GM15510 (cell line): Measurements from ENCODE around the gene CEP112.

Experiments
- POLR2A ChIP-seq: IDR thresholded peaks from 3 replicates; pipeline ENCODE4 v1.6.1; 2011; ENCODE audit warnings: borderline replicate concordance; ENCODE audit not compliant: insufficient read length; ENCODE audit errors: extremely low read depth

The CEP112 gene

GRCh38 chr17:66016231-66016630, 175.7 kb downstream of the CEP112 start:
- TF ChIP-seq POLR2A: no peak

DNA sequence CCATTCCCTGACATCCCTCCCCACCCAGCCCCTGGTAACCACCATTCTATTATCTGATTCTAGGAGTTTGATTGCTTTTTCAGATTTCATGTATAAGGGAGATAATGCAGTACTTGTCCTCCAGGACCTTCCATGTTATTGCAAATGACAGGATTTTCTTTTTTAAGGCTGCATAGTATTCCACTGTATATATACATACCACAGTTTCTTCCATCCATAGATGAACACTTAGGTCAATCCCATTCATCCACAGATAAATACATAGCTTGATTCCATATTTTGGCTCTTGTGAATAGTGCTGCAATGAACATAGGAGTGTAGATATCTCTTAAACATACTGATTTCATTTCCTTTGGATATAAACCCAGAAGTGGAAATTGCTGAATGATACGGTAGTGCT, 183.3 kb downstream of the CEP112 start:
- no peak for TF ChIP-seq POLR2A

DNA sequence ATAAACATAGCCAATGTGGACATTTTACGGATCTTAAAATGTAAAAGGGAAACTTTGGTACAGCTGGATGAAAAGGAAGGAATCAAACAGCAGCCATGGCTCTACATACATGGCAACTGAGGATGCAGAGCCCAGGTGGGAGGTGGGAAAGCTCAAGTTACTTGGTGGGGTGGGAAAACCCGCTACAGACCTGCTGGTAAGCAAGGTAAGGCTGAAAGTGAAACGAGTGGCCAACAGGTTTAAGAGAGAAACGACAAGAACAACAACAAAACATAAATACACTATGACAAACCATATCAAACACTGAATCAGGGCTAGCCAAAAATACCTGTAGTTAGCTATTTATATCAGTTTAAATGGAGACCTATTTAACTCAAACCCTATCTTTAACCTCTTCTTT, 185.3 kb downstream of the CEP112 start:
- TF ChIP-seq POLR2A: no peak

DNA sequence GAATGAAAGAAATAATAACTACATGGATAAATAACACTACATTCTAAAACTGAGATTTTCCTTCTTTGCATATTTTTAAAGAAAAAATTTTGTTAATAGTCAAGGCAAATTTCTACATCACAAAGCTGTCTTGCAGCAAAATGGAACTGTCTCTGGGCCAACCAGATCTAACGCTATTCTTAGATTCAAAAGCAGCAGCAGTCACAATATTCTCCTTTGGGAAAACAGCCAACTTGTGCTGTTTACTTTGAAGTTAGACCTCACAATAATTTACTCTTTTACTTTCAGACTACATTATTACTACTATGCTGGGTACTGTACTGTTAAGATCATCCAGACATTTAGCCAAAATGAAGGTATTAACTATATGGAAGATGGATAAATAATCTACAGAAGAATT, 189.1 kb downstream of the CEP112 start:
- TF ChIP-seq POLR2A: no peak

GRCh38 chr17:66002063-66002585, 189.8 kb downstream of the CEP112 start:
- no peak for TF ChIP-seq POLR2A

- TF ChIP-seq POLR2A: no peak
Observed at GRCh38 chr17:66000216-66000615, 191.7 kb downstream of the CEP112 start.

DNA sequence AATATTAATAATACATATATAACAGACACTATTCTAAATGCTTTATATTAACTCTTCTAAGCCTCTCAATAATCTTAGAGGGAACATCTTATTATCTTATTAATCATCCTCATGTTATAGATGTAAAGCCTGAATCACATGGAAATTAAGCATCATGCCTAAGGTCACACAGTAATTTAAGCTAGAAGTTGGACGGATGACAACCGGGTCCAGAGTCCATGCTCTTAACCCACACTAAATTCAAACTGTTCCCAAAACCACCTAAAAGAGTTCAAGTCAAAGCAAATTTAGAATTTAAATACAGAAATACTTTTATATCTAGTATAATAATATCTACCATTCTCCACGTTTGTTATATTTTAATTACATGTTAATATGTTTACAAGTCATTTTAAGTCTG, 193.3 kb downstream of the CEP112 start:
- no peak for TF ChIP-seq POLR2A

- TF ChIP-seq POLR2A: no peak
Observed at GRCh38 chr17:65994679-65995078, 197.3 kb downstream of the CEP112 start.

- no peak for TF ChIP-seq POLR2A
Observed at GRCh38 chr17:65994114-65994513, 197.8 kb downstream of the CEP112 start.

DNA sequence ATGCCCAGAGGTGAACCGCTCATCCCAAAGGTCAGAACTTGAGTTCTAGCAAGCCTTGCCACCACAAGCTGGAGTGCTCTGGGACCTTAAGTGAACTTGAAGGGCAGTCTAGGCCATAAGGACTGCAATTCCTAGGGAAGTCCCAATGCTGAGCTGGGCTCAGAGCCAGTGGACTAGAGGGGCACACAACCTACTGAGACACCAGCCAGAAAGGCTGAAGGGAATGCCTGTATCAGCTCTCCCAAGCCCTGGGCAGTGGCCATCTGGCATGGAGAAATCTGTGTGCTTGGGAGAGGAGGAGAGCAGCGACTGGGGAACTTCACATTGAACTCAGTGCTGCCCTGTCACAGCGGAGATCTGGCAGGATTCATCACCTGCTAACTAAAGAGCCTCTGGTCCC, 201.3 kb downstream of the CEP112 start:
- TF ChIP-seq POLR2A: no peak

GRCh38 chr17:65988451-65988850, 203.5 kb downstream of the CEP112 start:
- TF ChIP-seq POLR2A: no peak

- no peak for TF ChIP-seq POLR2A
Observed at GRCh38 chr17:65987988-65988387, 203.9 kb downstream of the CEP112 start.

DNA sequence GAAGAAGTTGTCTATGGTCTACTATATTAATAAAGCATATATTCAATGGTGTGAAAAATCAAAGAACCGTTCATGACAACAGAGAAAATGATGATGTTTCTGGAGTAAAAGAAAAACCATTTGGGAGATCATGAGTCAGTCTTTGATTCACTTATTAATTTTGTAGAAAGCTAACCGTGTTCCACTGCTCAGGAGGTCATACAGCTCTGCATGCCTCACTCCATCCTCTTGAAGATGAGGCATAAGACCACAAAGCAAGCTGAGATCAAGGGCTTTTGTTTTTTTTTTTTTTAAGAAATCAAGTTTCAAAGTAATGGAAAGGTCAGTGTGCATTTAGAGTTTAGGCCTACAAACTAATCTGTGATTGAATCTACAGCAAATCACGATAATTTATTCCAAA, 206.4 kb downstream of the CEP112 start:
- TF ChIP-seq POLR2A: no peak

- TF ChIP-seq POLR2A: no peak
Observed at GRCh38 chr17:65984299-65984698, 207.6 kb downstream of the CEP112 start.

- TF ChIP-seq POLR2A: no peak
Observed at GRCh38 chr17:65978871-65979270, 213.1 kb downstream of the CEP112 start.

DNA sequence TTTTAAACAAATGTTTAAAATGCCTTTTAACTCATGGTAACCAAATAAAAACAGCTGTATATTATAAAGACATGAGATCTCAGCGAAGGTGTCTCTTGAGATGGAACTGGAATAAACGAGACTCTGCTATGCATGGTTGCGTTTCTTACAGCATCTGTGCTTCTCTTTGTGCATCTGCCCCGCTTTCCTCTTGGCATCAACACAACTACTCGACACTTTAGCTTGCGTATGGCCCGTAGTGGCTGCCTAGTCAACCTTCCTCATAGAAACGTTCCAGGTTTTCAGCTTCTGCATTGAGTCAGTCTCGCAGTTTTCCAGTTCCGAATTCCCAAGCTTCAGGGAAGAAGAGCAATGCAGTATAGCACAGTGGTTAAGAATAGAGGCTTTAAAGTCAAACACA, 214.9 kb downstream of the CEP112 start:
- TF ChIP-seq POLR2A: no peak

DNA sequence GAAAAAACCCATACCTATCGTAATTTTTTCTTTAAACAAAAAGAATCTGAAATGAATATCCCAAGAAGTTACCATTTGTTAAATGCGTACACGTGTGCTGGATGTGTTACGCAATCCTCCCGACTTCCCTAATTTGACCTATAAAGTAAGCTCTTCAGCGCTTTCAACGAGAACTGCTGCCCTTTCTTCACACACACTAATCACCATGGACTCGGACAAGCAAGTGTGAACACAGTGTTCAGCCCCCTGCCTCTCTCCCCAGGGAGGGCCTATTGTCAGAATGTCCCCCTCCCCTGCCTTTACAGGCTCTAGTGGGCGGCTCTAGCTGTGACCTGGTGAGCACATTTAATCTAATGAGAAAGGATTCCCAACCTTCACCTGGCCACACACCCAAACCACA, 216.1 kb downstream of the CEP112 start:
- no peak for TF ChIP-seq POLR2A

DNA sequence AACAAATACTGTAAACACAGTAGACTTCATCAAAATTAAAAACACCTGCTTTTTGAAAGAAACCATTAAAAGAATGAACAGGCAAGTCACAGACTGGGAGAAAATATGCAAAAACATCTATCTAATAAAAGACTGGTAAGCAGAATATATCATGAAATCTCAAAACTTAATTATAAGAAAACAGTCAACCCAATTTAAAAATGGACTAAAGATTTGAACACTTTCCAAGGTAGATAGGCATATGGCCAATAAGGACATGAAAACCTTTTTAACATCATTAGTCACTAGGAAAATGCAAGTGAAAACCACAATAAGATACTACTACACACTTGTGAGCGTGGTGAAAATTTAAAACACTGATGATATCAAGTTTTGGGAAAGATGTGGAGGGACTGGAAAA, 218.7 kb downstream of the CEP112 start:
- TF ChIP-seq POLR2A: no peak

GRCh38 chr17:65967372-65967771, 224.6 kb downstream of the CEP112 start:
- no peak for TF ChIP-seq POLR2A
